Stimulated activated CD4-positive, alpha-beta T cell treated with anti-CD3 and anti-CD28 coated beads, Interleukin-1b, Interleukin-23, amount 100 ng/mL, for 1 hour (primary cell): ENCODE results near the gene SEPTIN10.
"Not testable (repeated sequence)": the region's sequence is repeated elsewhere in the genome, so short reads cannot be mapped to it uniquely, and the experiment has no call there.

ENCODE experiments used
- DNase-seq, 2 donors: peaks; one replicate each; pipeline ENCODE4 v3.0.0-alpha.2; 2020; ENCODE audit warnings: low read depth in 2 of 2

Gene SEPTIN10

GRCh38 chr2:109545828-109546713 lies 67.7 kb downstream of the SEPTIN10 start:
- DNase-seq, result peak in 1 of 2 donors; percentile 53

- DNase-seq, result no peak
Observed at GRCh38 chr2:109542384-109542783, 71.4 kb downstream of the SEPTIN10 start.

- no peak for DNase-seq
Observed at GRCh38 chr2:109538546-109538945, 75.2 kb downstream of the SEPTIN10 start.

GRCh38 chr2:109537565-109538222 lies 76.1 kb downstream of the SEPTIN10 start:
- no peak for DNase-seq

GRCh38 chr2:109536556-109536955 lies 77.2 kb downstream of the SEPTIN10 start:
- not testable (repeated sequence) for DNase-seq

- no peak for DNase-seq
Observed at GRCh38 chr2:109535217-109535946, 78.4 kb downstream of the SEPTIN10 start.

- no peak for DNase-seq
Observed at GRCh38 chr2:109533823-109534222, 79.9 kb downstream of the SEPTIN10 start.

- DNase-seq, result no peak
Observed at GRCh38 chr2:109532728-109533076, 81.1 kb downstream of the SEPTIN10 start.

- DNase-seq, result no peak
Observed at GRCh38 chr2:109531896-109532727, 81.7 kb downstream of the SEPTIN10 start.

- DNase-seq, result no peak
Observed at GRCh38 chr2:109531221-109531620, 82.5 kb downstream of the SEPTIN10 start.

- no peak for DNase-seq
Observed at GRCh38 chr2:109530712-109531111, 83.1 kb downstream of the SEPTIN10 start.

GRCh38 chr2:109529532-109530449 lies 84.0 kb downstream of the SEPTIN10 start:
- no peak for DNase-seq

GRCh38 chr2:109528811-109529501 lies 84.8 kb downstream of the SEPTIN10 start:
- no peak for DNase-seq

GRCh38 chr2:109527846-109528705 lies 85.7 kb downstream of the SEPTIN10 start:
- DNase-seq, result no peak

- DNase-seq, result no peak
Observed at GRCh38 chr2:109527079-109527478, 86.7 kb downstream of the SEPTIN10 start.

GRCh38 chr2:109526442-109526970 lies 87.3 kb downstream of the SEPTIN10 start:
- no peak for DNase-seq

- no peak for DNase-seq
Observed at GRCh38 chr2:109525836-109526235, 87.9 kb downstream of the SEPTIN10 start.

- DNase-seq, result no peak
Observed at GRCh38 chr2:109523536-109524361, 90.0 kb downstream of the SEPTIN10 start.
